Progenitor cell of endocrine pancreas (in vitro differentiated cells): Measurements from ENCODE around the gene FIGN. TPM values are rescaled to one million over a fixed set of nuclear protein-coding genes. Genes with fewer than 3 reads are reported as not detected.

ENCODE experiments used
- DNase-seq: peaks from one replicate; pipeline ENCODE4 v3.0.0; 2021; ENCODE audit warnings: low spot score; ENCODE audit not compliant: unreplicated experiment
- H3K27ac Mint-ChIP-seq: 2 replicates; pipeline ENCODE4 v1.8.0; 2021; ENCODE audit warnings: mild to moderate bottlenecking, moderate library complexity, mixed read lengths
- H3K27me3 Mint-ChIP-seq: 2 replicates; pipeline ENCODE4 v1.8.0; 2021; ENCODE audit warnings: mixed read lengths
- H3K36me3 Mint-ChIP-seq: 2 replicates; pipeline ENCODE4 v1.8.0; 2022; ENCODE audit warnings: mixed read lengths; ENCODE audit not compliant: insufficient read depth
- H3K4me1 Mint-ChIP-seq: 2 replicates; pipeline ENCODE4 v1.8.0; 2021; ENCODE audit warnings: low read depth, mixed read lengths
- H3K4me3 Mint-ChIP-seq: 2 replicates; pipeline ENCODE4 v1.8.0; 2021; ENCODE audit warnings: low read depth, mild to moderate bottlenecking, moderate library complexity, mixed read lengths
- H3K9me3 Mint-ChIP-seq: 2 replicates; pipeline ENCODE4 v1.8.0; 2021; ENCODE audit warnings: low read depth, mixed read lengths
- total RNA-seq: library from RNA; stranded (reverse); gene quantifications from 2 replicates; pipeline ENCODE4 v1.2.1, GENCODE V29; 2021
- TF ChIP-seq, protein P1 (sequence below): fragments of 200-600 bp; sonication (generic); IDR thresholded peaks from one replicate; pipeline ENCODE4 v1.5.0; 2021; ENCODE audit warnings: antibody characterized with exemption, mild to moderate bottlenecking; ENCODE audit not compliant: unreplicated experiment

FIGN gene
- total RNA-seq, 1 donor from 2014 or later = 18.0 TPM

DNA sequence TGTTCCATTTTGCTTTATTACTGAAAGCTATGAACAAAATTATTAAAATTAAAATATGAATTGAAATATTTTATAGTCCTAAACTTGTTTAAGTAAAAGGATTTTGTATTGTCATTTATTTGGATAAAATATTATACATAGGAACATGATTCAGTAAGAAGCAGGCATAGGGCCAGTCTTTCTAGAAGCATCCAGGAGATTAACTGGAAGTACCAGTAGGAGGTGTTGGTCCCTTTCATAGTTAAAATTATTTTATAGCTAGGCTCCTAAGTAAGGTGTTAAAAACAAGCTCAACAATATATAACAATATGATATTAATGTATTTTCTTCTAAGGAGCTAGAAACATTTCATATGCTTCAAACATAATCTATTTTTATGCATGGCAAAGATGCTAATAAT, 43.7 kb downstream of the FIGN start:
- no peak overlapping the region for H3K4me3 Mint-ChIP-seq
- no peaks in the 10 kb centered on the region for H3K27me3 Mint-ChIP-seq

DNA sequence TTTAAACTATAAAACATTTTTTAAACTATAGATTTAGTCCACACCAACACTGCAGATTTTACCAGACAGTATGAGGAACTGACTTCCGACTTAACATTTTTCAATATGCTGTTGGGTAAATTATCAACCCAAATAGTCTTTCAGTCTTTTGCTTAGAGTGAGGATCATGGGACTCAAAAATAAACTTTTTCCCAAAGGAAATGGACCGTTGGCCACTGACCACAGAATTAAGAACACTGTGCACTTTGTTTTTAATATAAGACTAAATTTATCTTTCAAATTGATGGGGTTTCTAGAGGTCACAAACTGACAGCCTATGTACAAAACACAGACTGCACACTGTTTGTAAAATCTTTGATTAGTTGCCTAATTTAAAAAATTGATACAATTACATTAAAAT, 44.9 kb downstream of the FIGN start:
- no peaks in the 10 kb centered on the region for H3K27me3 Mint-ChIP-seq
- TF ChIP-seq, protein P1, sequence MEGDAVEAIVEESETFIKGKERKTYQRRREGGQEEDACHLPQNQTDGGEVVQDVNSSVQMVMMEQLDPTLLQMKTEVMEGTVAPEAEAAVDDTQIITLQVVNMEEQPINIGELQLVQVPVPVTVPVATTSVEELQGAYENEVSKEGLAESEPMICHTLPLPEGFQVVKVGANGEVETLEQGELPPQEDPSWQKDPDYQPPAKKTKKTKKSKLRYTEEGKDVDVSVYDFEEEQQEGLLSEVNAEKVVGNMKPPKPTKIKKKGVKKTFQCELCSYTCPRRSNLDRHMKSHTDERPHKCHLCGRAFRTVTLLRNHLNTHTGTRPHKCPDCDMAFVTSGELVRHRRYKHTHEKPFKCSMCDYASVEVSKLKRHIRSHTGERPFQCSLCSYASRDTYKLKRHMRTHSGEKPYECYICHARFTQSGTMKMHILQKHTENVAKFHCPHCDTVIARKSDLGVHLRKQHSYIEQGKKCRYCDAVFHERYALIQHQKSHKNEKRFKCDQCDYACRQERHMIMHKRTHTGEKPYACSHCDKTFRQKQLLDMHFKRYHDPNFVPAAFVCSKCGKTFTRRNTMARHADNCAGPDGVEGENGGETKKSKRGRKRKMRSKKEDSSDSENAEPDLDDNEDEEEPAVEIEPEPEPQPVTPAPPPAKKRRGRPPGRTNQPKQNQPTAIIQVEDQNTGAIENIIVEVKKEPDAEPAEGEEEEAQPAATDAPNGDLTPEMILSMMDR = no peak
- peaks cover 6% of the 10 kb centered on the region for H3K4me1 Mint-ChIP-seq
- H3K9me3 Mint-ChIP-seq = no peaks in the 10 kb centered on the region
- H3K27ac Mint-ChIP-seq = no peak overlapping the region
- no peak for DNase-seq
- no peak overlapping the region for H3K4me3 Mint-ChIP-seq
- no peaks in the 10 kb centered on the region for H3K36me3 Mint-ChIP-seq

More for the DNA sequence above, 43.7 kb downstream of the FIGN start:
- Mint-ChIP-seq H3K36me3 (no peaks in the 10 kb centered on the region), H3K4me1 (peaks cover 6% of the 10 kb centered on the region), H3K9me3 (no peaks in the 10 kb centered on the region), H3K27ac (no peak overlapping the region)
- DNase-seq = no peak
- TF ChIP-seq, protein P1 = no peak

DNA sequence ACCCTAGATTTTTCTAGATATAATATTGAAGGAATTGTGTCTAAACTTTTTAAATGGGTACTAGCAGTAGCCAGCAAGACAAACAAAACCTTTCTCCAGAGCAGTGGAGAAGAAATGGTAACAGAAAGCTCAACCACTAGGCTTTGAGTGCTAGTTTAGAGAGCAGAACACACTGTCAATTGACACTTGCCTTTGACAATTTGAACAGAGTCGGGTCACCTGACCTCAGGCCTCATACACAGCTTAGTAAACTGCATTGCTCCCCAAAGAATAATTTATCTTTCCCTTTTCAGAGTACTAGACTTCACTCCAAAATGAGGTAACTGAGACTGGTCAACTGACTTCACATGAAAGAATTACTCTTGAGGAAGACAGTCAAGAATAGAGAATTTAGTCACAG, 48.6 kb downstream of the FIGN start:
- H3K36me3 Mint-ChIP-seq = no peaks in the 10 kb centered on the region
- H3K4me3 Mint-ChIP-seq = no peak overlapping the region
- H3K9me3 Mint-ChIP-seq = no peaks in the 10 kb centered on the region
- TF ChIP-seq, protein P1 = no peak
- no peaks in the 10 kb centered on the region for H3K27me3 Mint-ChIP-seq
- DNase-seq = no peak
- H3K27ac Mint-ChIP-seq = no peak overlapping the region
- no peaks in the 10 kb centered on the region for H3K4me1 Mint-ChIP-seq

DNA sequence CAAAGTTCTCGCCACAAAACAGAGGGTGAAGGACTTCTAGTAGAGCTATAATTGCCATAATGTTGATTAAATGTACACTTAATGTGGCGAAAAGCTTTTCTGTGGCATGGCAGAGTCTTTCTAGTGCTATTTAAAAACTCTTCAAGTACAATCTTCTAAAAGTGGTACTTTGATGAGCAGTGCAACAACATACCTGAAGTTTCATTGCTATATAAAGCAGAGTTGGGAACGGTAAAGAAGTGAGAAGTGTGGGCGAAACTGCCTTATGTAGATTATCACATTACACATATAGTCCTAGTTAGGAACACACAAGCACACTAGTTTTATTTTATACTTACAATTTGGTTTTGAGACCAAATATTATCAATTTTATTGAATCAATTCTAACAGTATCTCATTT, 49.5 kb downstream of the FIGN start:
- TF ChIP-seq, protein P1 = no peak
- no peaks in the 10 kb centered on the region for H3K27me3 Mint-ChIP-seq
- H3K9me3 Mint-ChIP-seq = no peaks in the 10 kb centered on the region
- no peaks in the 10 kb centered on the region for H3K36me3 Mint-ChIP-seq
- no peak overlapping the region for H3K4me3 Mint-ChIP-seq
- no peak overlapping the region for H3K27ac Mint-ChIP-seq
- H3K4me1 Mint-ChIP-seq = no peaks in the 10 kb centered on the region
- DNase-seq = no peak

DNA sequence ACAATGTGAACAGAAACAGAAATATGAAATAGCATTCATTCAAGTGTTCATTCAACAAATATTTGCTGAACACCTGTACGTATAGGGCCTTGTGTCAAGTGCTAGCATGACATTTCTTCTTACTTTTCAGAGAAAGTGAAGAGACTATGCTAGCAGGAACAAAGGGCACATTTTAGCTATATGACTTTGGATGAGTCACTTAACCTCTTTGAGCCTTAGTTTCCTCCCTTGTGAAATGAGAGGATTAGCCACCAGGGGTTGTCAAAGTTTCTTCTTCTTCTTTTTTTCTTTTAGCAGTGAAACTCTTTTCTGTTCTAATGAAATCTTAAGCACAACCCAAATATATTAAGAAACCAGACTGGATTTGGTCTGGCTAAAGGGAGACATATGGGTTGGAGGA, 53.1 kb downstream of the FIGN start:
- H3K27me3 Mint-ChIP-seq = no peaks in the 10 kb centered on the region
- H3K4me3 Mint-ChIP-seq = no peak overlapping the region
- H3K4me1 Mint-ChIP-seq = no peaks in the 10 kb centered on the region
- TF ChIP-seq, protein P1 = no peak
- peaks cover 3% of the 10 kb centered on the region for H3K36me3 Mint-ChIP-seq
- DNase-seq = no peak
- H3K27ac Mint-ChIP-seq = no peak overlapping the region
- no peaks in the 10 kb centered on the region for H3K9me3 Mint-ChIP-seq
